NOMO-1 (cell line): ENCODE data around the gene KMT2D.

Experiments
- DNase-seq, 2 experiments: peaks; one replicate each; lab custom pipeline; 2025; ENCODE audit not compliant: unreplicated experiment in 2 of 2; lab: John Stamatoyannopoulos, UW

Gene KMT2D

GRCh38 chr12:49060237-49061156 lies at the start of gene KMT2D:
Gene KMT2D (minus strand): TSS chr12:49060794. CDS start chr12:49055324, 5,470 bp downstream.
- DNase-seq, result peak; percentile 84 to 86

- no peak for DNase-seq
These were observed 49.3 kb upstream of the KMT2D start for GRCh38 chr12:49109641-49110463.

- peak; percentile 51 to 74 for DNase-seq
These were observed 48.4 kb upstream of the KMT2D start for GRCh38 chr12:49108958-49109404.

GRCh38 chr12:49105504-49106084 lies 45.0 kb upstream of the KMT2D start:
- DNase-seq, result no peak

GRCh38 chr12:49104822-49105221 lies 44.2 kb upstream of the KMT2D start:
- no peak for DNase-seq

- no peak for DNase-seq
These were observed 39.8 kb upstream of the KMT2D start for GRCh38 chr12:49100380-49100779.

- DNase-seq, result no peak
These were observed 38.1 kb upstream of the KMT2D start for GRCh38 chr12:49098703-49099102.

- DNase-seq, result peak; percentile 19 to 21
These were observed 37.4 kb upstream of the KMT2D start for GRCh38 chr12:49098035-49098451.

GRCh38 chr12:49097381-49097780 lies 36.8 kb upstream of the KMT2D start:
- DNase-seq, result no peak

- no peak for DNase-seq
These were observed 34.4 kb upstream of the KMT2D start for GRCh38 chr12:49094975-49095365.

- DNase-seq, result no peak
These were observed 33.8 kb upstream of the KMT2D start, which contains the start of gene DHH for GRCh38 chr12:49094160-49094974. Gene DHH (minus strand): TSS chr12:49094801. CDS start chr12:49094512, 289 bp downstream.

- DNase-seq, result no peak
These were observed 33.2 kb upstream of the KMT2D start for GRCh38 chr12:49093792-49094159.

GRCh38 chr12:49092816-49093406 lies 32.3 kb upstream of the KMT2D start:
- no peak for DNase-seq

GRCh38 chr12:49092086-49092815 lies 31.7 kb upstream of the KMT2D start:
- DNase-seq, result no peak

- no peak for DNase-seq
These were observed 31.2 kb upstream of the KMT2D start for GRCh38 chr12:49091836-49092085.

- DNase-seq, result no peak
These were observed 30.7 kb upstream of the KMT2D start for GRCh38 chr12:49091056-49091835.

- DNase-seq, result peak; percentile 17 to 24
These were observed 29.5 kb upstream of the KMT2D start for GRCh38 chr12:49089821-49090773.

- DNase-seq, result no peak
These were observed 28.3 kb upstream of the KMT2D start for GRCh38 chr12:49088932-49089330.
